ENCODE results near the gene SGK1. TPM values are rescaled to one million over a fixed set of nuclear protein-coding genes. Genes with fewer than 3 reads are reported as not detected.
"Not testable (repeated sequence)": the region's sequence is repeated elsewhere in the genome, so short reads cannot be mapped to it uniquely, and the experiment has no call there.

SGK1 gene
- total and polyA plus RNA-seq, 4 donors, result 68.9 to 299 (median 148) TPM

DNA sequence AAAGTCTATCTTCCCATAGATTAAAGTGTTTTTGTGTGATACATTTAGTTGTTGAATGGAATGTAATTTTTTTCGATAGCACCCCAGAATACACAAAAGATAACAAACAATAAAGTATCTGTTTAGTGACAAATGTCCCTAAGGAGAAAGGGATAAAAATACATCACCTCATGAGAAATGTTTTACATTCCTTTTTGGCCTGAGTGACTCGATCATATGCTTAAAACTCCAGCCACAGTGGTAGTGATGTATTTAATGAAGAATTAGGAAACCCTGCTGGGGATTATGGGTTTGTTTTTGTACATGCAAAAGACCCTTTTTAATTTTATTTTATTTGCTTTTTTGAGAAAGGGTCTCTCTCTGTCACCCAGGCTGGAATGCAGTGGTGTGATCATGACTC lies 4.3 kb upstream of the SGK1 start:
- WGBS, 2 donors, result 80 to 90% methylated on average over 2 of the region's 2 CpGs
- no peaks in the 10 kb centered on the region for H3K36me3 ChIP-seq (ENCODE audit: control insufficient read depth in 4 of 4, insufficient read depth in 4 of 4, low read length in 4 of 4)
- H3K4me3 ChIP-seq, result no peak overlapping the region
- peaks cover 0 to 19% (median 11%) of the 10 kb centered on the region in 3 donors for H3K27me3 ChIP-seq (ENCODE audit: control insufficient read depth in 3 of 3, insufficient read depth in 3 of 3, low read length in 2 of 3)
- peaks cover 0 to 3% (median under 1%) of the 10 kb centered on the region in 4 donors for H3K9me3 ChIP-seq (ENCODE audit: control insufficient read depth in 4 of 4, insufficient read depth in 3 of 4, low read length in 3 of 4)
- H3K9ac ChIP-seq (ENCODE audit: insufficient read depth in 1 of 2, low read length in 2 of 2), result no peak overlapping the region
- no peak for TF ChIP-seq CTCF (IDR thresholded peaks at IDR 0.05; ENCODE audit: control extremely low read depth, extremely low read depth)
- ATAC-seq (ENCODE audit: insufficient read depth, low FRiP score), result no peak
- DNase-seq, result no peak
- no peak overlapping the region for H3K27ac ChIP-seq (ENCODE audit: low read depth in 1 of 2, low read length in 1 of 2)
- peaks cover 0 to 7% (median 0%) of the 10 kb centered on the region in 5 donors for H3K4me1 ChIP-seq (ENCODE audit: control insufficient read depth in 5 of 5, insufficient read depth in 5 of 5, low read length in 5 of 5)

- H3K4me1 ChIP-seq (ENCODE audit: control insufficient read depth in 5 of 5, insufficient read depth in 5 of 5, low read length in 5 of 5), result peaks cover 0 to 7% (median 0%) of the 10 kb centered on the region in 5 donors
- DNase-seq (no peak), ATAC-seq (ENCODE audit: insufficient read depth, low FRiP score) (no peak)
- no peaks in the 10 kb centered on the region for H3K36me3 ChIP-seq (ENCODE audit: control insufficient read depth in 4 of 4, insufficient read depth in 4 of 4, low read length in 4 of 4)
- H3K4me3 ChIP-seq, result no peak overlapping the region
- H3K27me3 ChIP-seq (ENCODE audit: control insufficient read depth in 3 of 3, insufficient read depth in 3 of 3, low read length in 2 of 3), result peaks cover 0 to 26% (median 18%) of the 10 kb centered on the region in 3 donors
- peaks cover 0 to 3% (median under 1%) of the 10 kb centered on the region in 4 donors for H3K9me3 ChIP-seq (ENCODE audit: control insufficient read depth in 4 of 4, insufficient read depth in 3 of 4, low read length in 3 of 4)
- H3K9ac ChIP-seq (ENCODE audit: insufficient read depth in 1 of 2, low read length in 2 of 2), result no peak overlapping the region
- 84 to 92% methylated on average over 3 of the region's 3 CpGs for WGBS, 2 donors
- no peak for TF ChIP-seq CTCF (IDR thresholded peaks at IDR 0.05; ENCODE audit: control extremely low read depth, extremely low read depth)
- H3K27ac ChIP-seq (ENCODE audit: low read depth in 1 of 2, low read length in 1 of 2), result no peak overlapping the region
These were observed 3.3 kb upstream of the SGK1 start for GRCh38 chr6:134321246-134321645.

DNA sequence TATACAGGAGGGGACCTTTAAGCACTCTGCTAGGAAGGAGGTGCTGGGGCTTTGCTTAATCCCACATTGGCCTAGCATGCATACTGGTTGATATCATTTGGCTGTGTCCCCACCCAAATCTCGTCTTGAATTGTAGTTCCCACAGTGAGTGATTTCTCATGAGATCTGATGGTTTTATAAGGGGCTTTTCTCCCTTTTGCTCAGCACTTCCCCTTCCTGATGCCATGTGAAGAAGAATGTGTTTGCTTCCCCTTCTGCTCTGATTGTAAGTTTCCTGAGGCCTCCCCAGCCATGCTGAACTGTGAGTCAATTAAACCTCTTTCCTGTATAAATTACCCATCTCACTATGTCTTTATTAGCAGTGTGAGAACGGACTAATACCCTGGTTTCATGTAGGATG lies 1.8 kb upstream of the SGK1 start:
- H3K4me1 ChIP-seq (ENCODE audit: control insufficient read depth in 5 of 5, insufficient read depth in 5 of 5, low read length in 5 of 5); H3K36me3 ChIP-seq (ENCODE audit: control insufficient read depth in 4 of 4, insufficient read depth in 4 of 4, low read length in 4 of 4); H3K27ac ChIP-seq (ENCODE audit: low read depth in 1 of 2, low read length in 1 of 2); H3K4me3 ChIP-seq; DNase-seq; ATAC-seq (ENCODE audit: insufficient read depth, low FRiP score); H3K9ac ChIP-seq (ENCODE audit: insufficient read depth in 1 of 2, low read length in 2 of 2); H3K9me3 ChIP-seq (ENCODE audit: control insufficient read depth in 4 of 4, insufficient read depth in 3 of 4, low read length in 3 of 4): not testable (repeated sequence)
- peaks cover 0 to 28% (median 20%) of the 10 kb centered on the region in 3 donors for H3K27me3 ChIP-seq (ENCODE audit: control insufficient read depth in 3 of 3, insufficient read depth in 3 of 3, low read length in 2 of 3)
- WGBS, 2 donors, result 49 to 83% methylated on average over 2 of the region's 2 CpGs

DNA sequence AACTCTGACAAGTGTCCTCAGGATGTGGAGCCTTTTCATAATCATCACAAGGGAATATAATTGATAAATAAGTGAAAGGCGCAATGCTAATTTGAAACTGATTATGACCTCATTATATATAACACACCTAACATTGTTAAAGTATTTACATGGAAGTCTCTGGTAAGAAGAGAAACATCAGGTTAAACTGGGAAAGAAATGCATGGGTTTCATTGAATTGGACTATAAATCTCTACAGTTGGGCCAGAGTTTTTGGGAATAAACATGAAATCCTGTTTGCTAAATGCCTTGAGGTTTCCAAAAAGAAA lies 1.0 kb upstream of the SGK1 start:
- Histone ChIP-seq H3K9me3 (ENCODE audit: control insufficient read depth in 4 of 4, insufficient read depth in 3 of 4, low read length in 3 of 4) (no peaks in the 10 kb centered on the region), H3K36me3 (ENCODE audit: control insufficient read depth in 4 of 4, insufficient read depth in 4 of 4, low read length in 4 of 4) (no peaks in the 10 kb centered on the region), H3K27me3 (ENCODE audit: control insufficient read depth in 3 of 3, insufficient read depth in 3 of 3, low read length in 2 of 3) (peaks cover 0 to 28% (median 20%) of the 10 kb centered on the region in 3 donors), H3K9ac (ENCODE audit: insufficient read depth in 1 of 2, low read length in 2 of 2) (no peak overlapping the region), H3K4me3 (no peak overlapping the region), H3K27ac (ENCODE audit: low read depth in 1 of 2, low read length in 1 of 2) (no peak overlapping the region), H3K4me1 (ENCODE audit: control insufficient read depth in 5 of 5, insufficient read depth in 5 of 5, low read length in 5 of 5) (peaks cover 0 to 7% (median 0%) of the 10 kb centered on the region in 5 donors)
- DNase-seq, result no peak
- no peak for TF ChIP-seq CTCF (IDR thresholded peaks at IDR 0.05; ENCODE audit: control extremely low read depth, extremely low read depth)
- no peak for ATAC-seq (ENCODE audit: insufficient read depth, low FRiP score)
- WGBS, 2 donors, result 100% methylated on average over 1 of the region's 1 CpG

Measured in lung (tissue), 12 donors.